ENCODE data around the gene NEDD4L. TPM values are rescaled to one million over a fixed set of nuclear protein-coding genes. Genes with fewer than 3 reads are reported as not detected.

Gene NEDD4L
- total RNA-seq, 1 donor from 2014 or later = 32.6 TPM

DNA sequence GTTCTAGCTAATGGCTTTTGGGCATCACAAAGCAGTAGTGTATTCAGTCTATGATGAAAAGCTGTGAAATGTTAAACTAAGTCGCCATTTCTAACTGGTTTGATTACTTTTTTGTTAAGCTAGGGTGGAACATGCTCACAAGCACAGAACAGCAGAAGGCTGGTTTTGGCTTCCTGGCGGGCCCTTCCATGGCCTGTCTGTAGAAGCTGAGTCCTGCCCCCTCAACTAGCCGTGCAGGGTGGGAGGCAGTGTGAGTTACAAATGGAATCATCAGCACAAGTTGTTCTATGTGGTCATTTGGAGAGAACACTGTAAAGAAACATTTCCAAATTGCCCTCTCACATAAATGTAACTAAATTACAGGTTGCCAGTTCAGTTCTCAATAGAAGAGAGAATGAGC lies 294.1 kb downstream of the NEDD4L start:
- ChIA-PET CTCF (no interaction called here), POLR2A (no interaction called here)
- DNase-seq (no peak), ATAC-seq (ENCODE audit: low read depth) (no peak)
- intact Hi-C loops (cut with micrococcal nuclease) = no loop called here
- H3K27me3 Mint-ChIP-seq = no peaks in the 10 kb centered on the region
- H3K4me1 Mint-ChIP-seq = no peaks in the 10 kb centered on the region
- H3K9me3 Mint-ChIP-seq = no peaks in the 10 kb centered on the region
- no peak overlapping the region for H3K27ac Mint-ChIP-seq
- H3K4me3 Mint-ChIP-seq = no peak overlapping the region
- peaks cover 41% of the 10 kb centered on the region for H3K36me3 Mint-ChIP-seq (ENCODE audit: low read depth)
- TF ChIP-seq CTCF (IDR thresholded peaks at IDR 0.05) = no peak

GRCh38 chr18:58338961-58339592 lies 295.1 kb downstream of the NEDD4L start:
- ChIA-PET POLR2A (no interaction called here), CTCF (no interaction called here)
- Mint-ChIP-seq H3K27me3 (no peaks in the 10 kb centered on the region), H3K4me3 (no peak overlapping the region), H3K4me1 (no peaks in the 10 kb centered on the region), H3K9me3 (no peaks in the 10 kb centered on the region), H3K36me3 (ENCODE audit: low read depth) (peaks cover 42% of the 10 kb centered on the region), H3K27ac (no peak overlapping the region)
- TF ChIP-seq CTCF (IDR thresholded peaks at IDR 0.05) = no peak
- ATAC-seq (ENCODE audit: low read depth) (no peak), DNase-seq (no peak)
- intact Hi-C loops (cut with micrococcal nuclease) = no loop called here

DNA sequence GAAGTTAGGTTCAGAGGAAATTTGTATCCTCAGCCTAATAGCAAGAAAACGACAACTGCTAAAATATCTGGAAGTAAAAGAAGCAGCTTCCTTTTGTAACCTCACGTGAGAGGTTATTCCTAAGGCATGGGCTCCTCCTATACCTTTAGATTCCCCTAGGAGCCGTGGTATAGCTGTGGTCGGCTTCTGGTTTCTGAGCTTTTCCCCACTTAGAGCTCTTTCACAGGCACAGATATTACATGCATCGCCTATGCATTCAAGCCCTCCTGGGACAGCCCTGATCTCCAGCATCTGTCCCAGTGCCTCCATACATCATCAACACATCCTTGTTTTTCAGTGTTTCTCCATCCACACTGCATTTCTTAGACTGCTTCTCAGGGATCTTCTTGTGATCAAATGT lies 295.9 kb downstream of the NEDD4L start:
- H3K27me3 Mint-ChIP-seq = no peaks in the 10 kb centered on the region
- ATAC-seq (ENCODE audit: low read depth) (no peak), DNase-seq (no peak)
- intact Hi-C loops (cut with micrococcal nuclease) = no loop called here
- H3K9me3 Mint-ChIP-seq = no peaks in the 10 kb centered on the region
- H3K4me3 Mint-ChIP-seq = no peak overlapping the region
- no peak overlapping the region for H3K27ac Mint-ChIP-seq
- H3K4me1 Mint-ChIP-seq = no peaks in the 10 kb centered on the region
- ChIA-PET CTCF (no interaction called here), POLR2A (no interaction called here)
- TF ChIP-seq CTCF (IDR thresholded peaks at IDR 0.05) = no peak
- peaks cover 37% of the 10 kb centered on the region for H3K36me3 Mint-ChIP-seq (ENCODE audit: low read depth)

DNA sequence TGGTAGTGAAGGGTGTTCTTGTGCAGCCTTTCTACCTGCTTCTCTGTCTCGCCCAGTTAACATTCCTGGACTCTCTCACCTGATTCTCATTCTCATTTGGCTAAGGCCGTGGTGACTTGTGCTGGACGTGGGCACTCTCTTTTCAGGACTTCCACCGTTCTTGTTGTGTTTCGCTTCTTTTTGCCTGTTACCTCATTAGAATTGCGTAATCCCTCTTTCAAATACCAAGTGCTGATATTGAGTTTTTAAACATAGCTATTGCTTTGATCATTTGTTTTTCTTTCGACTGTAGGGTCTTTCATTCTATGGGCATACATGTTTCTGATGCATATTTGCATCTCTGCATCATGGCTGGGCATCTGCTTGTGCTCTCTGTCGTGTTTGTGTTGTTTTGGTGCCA lies 297.9 kb downstream of the NEDD4L start:
- intact Hi-C loops (cut with micrococcal nuclease) = no loop called here
- no peak overlapping the region for H3K4me3 Mint-ChIP-seq
- peaks cover 26% of the 10 kb centered on the region for H3K36me3 Mint-ChIP-seq (ENCODE audit: low read depth)
- no peaks in the 10 kb centered on the region for H3K9me3 Mint-ChIP-seq
- no peak for TF ChIP-seq CTCF (IDR thresholded peaks at IDR 0.05)
- H3K4me1 Mint-ChIP-seq = no peaks in the 10 kb centered on the region
- DNase-seq = no peak
- CTCF ChIA-PET = no interaction called here
- no peak overlapping the region for H3K27ac Mint-ChIP-seq
- POLR2A ChIA-PET = no interaction called here
- no peaks in the 10 kb centered on the region for H3K27me3 Mint-ChIP-seq
- ATAC-seq (ENCODE audit: low read depth) = no peak

GRCh38 chr18:58344080-58344670 lies 300.1 kb downstream of the NEDD4L start:
- CTCF ChIA-PET = interaction anchor here (0.7 kb wide), 1 partner anchor 985 kb away, joined by 3 read pairs; no protein-coding TSS in a partner anchor
- ATAC-seq (ENCODE audit: low read depth) = no peak
- Mint-ChIP-seq H3K4me1 (no peaks in the 10 kb centered on the region), H3K4me3 (no peak overlapping the region), H3K36me3 (ENCODE audit: low read depth) (peaks cover 30% of the 10 kb centered on the region), H3K27ac (no peak overlapping the region), H3K9me3 (no peaks in the 10 kb centered on the region), H3K27me3 (no peaks in the 10 kb centered on the region)
- POLR2A ChIA-PET = no interaction called here
- intact Hi-C loops (cut with micrococcal nuclease) = no loop called here
- no peak for TF ChIP-seq CTCF (IDR thresholded peaks at IDR 0.05)
- no peak for DNase-seq

Measured in activated B cell treated with CpG ODN at 0.5 μM for 24 hours (primary cell).